Vagina (tissue), 2 donors: Measurements from ENCODE around the gene PCYT2. TPM values are rescaled to one million over a fixed set of nuclear protein-coding genes. Genes with fewer than 3 reads are reported as not detected.

ENCODE experiments used
- DNase-seq, 2 donors: peaks; one replicate each; pipeline ENCODE4 v3.0.0-alpha.2; 2017; ENCODE audit errors: extremely low spot score in 2 of 2
- H3K27ac ChIP-seq: fragments of 200-600 bp; sonication (generic); one replicate; pipeline ENCODE4 v1.5.1; 2019
- H3K27me3 ChIP-seq: fragments of 200-600 bp; sonication (generic); one replicate; pipeline ENCODE4 v1.5.1; 2019
- H3K36me3 ChIP-seq, 2 donors: fragments of 200-600 bp; sonication (generic); one replicate each; pipeline ENCODE4 v1.5.1; 2017 to 2019
- H3K4me1 ChIP-seq: fragments of 200-600 bp; sonication (generic); one replicate; pipeline ENCODE4 v1.5.1; 2019
- H3K4me3 ChIP-seq, 2 donors: fragments of 200-600 bp; sonication (generic); 1 replicate in 1 of 2; 2 replicates in 1 of 2; pipeline ENCODE4 v1.5.1; 2016 to 2019
- H3K9me3 ChIP-seq: fragments of 200-600 bp; sonication (generic); one replicate; pipeline ENCODE4 v1.5.1; 2019
- CTCF ChIP-seq, 3 experiments: fragments of 450-650 bp in 2 of 3; fragments of 200-600 bp in 1 of 3; sonication (generic) in 1 of 3; IDR thresholded peaks; one replicate each; pipeline ENCODE4 v1.5.1; 2017 to 2019; ENCODE audit warnings: antibody characterized with exemption in 3 of 3, mild to moderate bottlenecking in 2 of 3, moderate library complexity in 2 of 3
- POLR2A ChIP-seq, 2 donors: fragments of 450-650 bp; IDR thresholded peaks; one replicate each; pipeline ENCODE4 v1.6.1; 2017; ENCODE audit warnings: antibody characterized with exemption in 2 of 2, mild to moderate bottlenecking in 2 of 2, moderate library complexity in 2 of 2
- POLR2AphosphoS5 ChIP-seq, 2 donors: sonication (generic); formaldehyde crosslinking; IDR thresholded peaks; one replicate each; pipeline ENCODE4 v1.9.0; 2017; ENCODE audit warnings: antibody characterized with exemption in 2 of 2, mild to moderate bottlenecking in 2 of 2, low read depth in 1 of 2; ENCODE audit not compliant: insufficient read depth in 1 of 2
- intact Hi-C: fragments of 100-400 bp; cut with DNase I; formaldehyde crosslinking; loops from one replicate; pipeline ENCODE4 v1.15.1; 2023
- total RNA-seq: library from RNA; depleted of rRNA; stranded (reverse); fragments of >200 nt; gene quantifications from one replicate; pipeline ENCODE4 v1.2.3, GENCODE V29; 2016

PCYT2 gene
- total RNA-seq, 1 donor from 2014 or later: 28.0 TPM

- intact Hi-C loops: no loop called here
- peaks cover 28% of the 10 kb centered on the region for H3K4me1 ChIP-seq
- H3K27me3 ChIP-seq: no peaks in the 10 kb centered on the region
- no peak overlapping the region for H3K4me3 ChIP-seq
- H3K36me3 ChIP-seq: peaks cover 0 to 6% of the 10 kb centered on the region in 2 donors
- TF ChIP-seq POLR2AphosphoS5 (IDR thresholded peaks at IDR 0.05; ENCODE audit: insufficient read depth in 1 of 2, low read depth in 1 of 2) (no peak), CTCF (IDR thresholded peaks at IDR 0.05) (no peak), POLR2A (IDR thresholded peaks at IDR 0.05) (no peak)
- no peak for DNase-seq
- no peaks in the 10 kb centered on the region for H3K9me3 ChIP-seq
- H3K27ac ChIP-seq: no peak overlapping the region
These were observed 5.2 kb downstream of the PCYT2 start for GRCh38 chr17:81905993-81906392.

GRCh38 chr17:81905424-81905875, 5.7 kb downstream of the PCYT2 start:
- peaks cover 0 to 10% of the 10 kb centered on the region in 2 donors for H3K36me3 ChIP-seq
- H3K9me3 ChIP-seq: no peaks in the 10 kb centered on the region
- TF ChIP-seq POLR2AphosphoS5 (IDR thresholded peaks at IDR 0.05; ENCODE audit: insufficient read depth in 1 of 2, low read depth in 1 of 2): no peak
- TF ChIP-seq POLR2A (IDR thresholded peaks at IDR 0.05): no peak
- no peak for TF ChIP-seq CTCF (IDR thresholded peaks at IDR 0.05)
- peaks cover 24% of the 10 kb centered on the region for H3K4me1 ChIP-seq
- intact Hi-C loops: no loop called here
- no peak for DNase-seq
- H3K4me3 ChIP-seq: no peak overlapping the region
- H3K27ac ChIP-seq: no peak overlapping the region
- H3K27me3 ChIP-seq: no peaks in the 10 kb centered on the region

GRCh38 chr17:81904600-81905423, 6.4 kb downstream of the PCYT2 start:
- intact Hi-C loops: no loop called here
- Histone ChIP-seq H3K27me3 (no peaks in the 10 kb centered on the region), H3K27ac (no peak overlapping the region), H3K4me1 (peaks cover 18% of the 10 kb centered on the region), H3K36me3 (peaks cover 0 to 16% of the 10 kb centered on the region in 2 donors), H3K4me3 (no peak overlapping the region), H3K9me3 (no peaks in the 10 kb centered on the region)
- no peak for TF ChIP-seq POLR2A (IDR thresholded peaks at IDR 0.05)
- TF ChIP-seq POLR2AphosphoS5 (IDR thresholded peaks at IDR 0.05; ENCODE audit: insufficient read depth in 1 of 2, low read depth in 1 of 2): no peak
- no peak for TF ChIP-seq CTCF (IDR thresholded peaks at IDR 0.05)
- DNase-seq: no peak

GRCh38 chr17:81903896-81904599, 7.2 kb downstream of the PCYT2 start:
- intact Hi-C loops: no loop called here
- Histone ChIP-seq H3K9me3 (no peaks in the 10 kb centered on the region), H3K36me3 (peaks cover 0 to 24% of the 10 kb centered on the region in 2 donors), H3K4me1 (peaks cover 15% of the 10 kb centered on the region), H3K27me3 (no peaks in the 10 kb centered on the region), H3K4me3 (no peak overlapping the region), H3K27ac (no peak overlapping the region)
- TF ChIP-seq POLR2AphosphoS5 (IDR thresholded peaks at IDR 0.05; ENCODE audit: insufficient read depth in 1 of 2, low read depth in 1 of 2) (no peak), POLR2A (IDR thresholded peaks at IDR 0.05) (no peak), CTCF (IDR thresholded peaks at IDR 0.05) (no peak)
- no peak for DNase-seq
